Endothelial cell of umbilical vein (primary cell): Measurements from ENCODE around the gene NOX5. TPM values are rescaled to one million over a fixed set of nuclear protein-coding genes. Genes with fewer than 3 reads are reported as not detected.

Experiments used
- BruUV-seq: library from RNA; stranded (reverse); fragments of 400-500 nt; replicated peaks from 2 replicates; lab custom pipeline; 2021; lab: Mats Ljungman, UMichigan
- CTCF ChIA-PET: fragments of 300-600, 350-600 bp; sonication (Branson Sonifier 250); formaldehyde crosslinking; loops from one replicate; lab custom pipeline; 2021; ENCODE audit warnings: antibody characterized with exemption, inconsistent platforms; lab: Charles Lee
- POLR2A ChIA-PET: fragments of 300-600, 350-600 bp; sonication (Branson Sonifier 250); formaldehyde crosslinking; loops from one replicate; lab custom pipeline; 2021; ENCODE audit warnings: antibody characterized with exemption, inconsistent platforms; lab: Charles Lee
- DNase-seq: peaks from one replicate; pipeline ENCODE4 v3.0.0-alpha.2; 2011; ENCODE audit warnings: low read depth, low spot score
- FAIRE-seq: peaks from 2 replicates; lab custom pipeline; 2011; peaks lifted over from hg19 to GRCh38; lab: Jason Lieb, UNC
- H2AFZ ChIP-seq: 2 replicates; pipeline ENCODE4 v1.6.0; 2012; ENCODE audit warnings: low read depth, low read length, control low read depth, inconsistent platforms
- H3K27ac ChIP-seq: 2 replicates; pipeline ENCODE4 v1.5.1; 2011; ENCODE audit warnings: low read depth, mild to moderate bottlenecking, control low read depth, low read length, moderate library complexity; ENCODE audit not compliant: insufficient read depth
- H3K27me3 ChIP-seq, 2 experiments: 2 replicates each; pipeline versions ENCODE4 v1.6.0 to v1.6.1; 2011; ENCODE audit warnings: low read length in 2 of 2, mixed read lengths in 1 of 2; ENCODE audit not compliant: control insufficient read depth in 2 of 2, insufficient read depth in 2 of 2
- H3K36me3 ChIP-seq, 2 experiments: 2 replicates in 1 of 2; 3 replicates in 1 of 2; pipeline ENCODE4 v1.5.1; 2011; ENCODE audit warnings: low read length in 2 of 2, mild to moderate bottlenecking in 1 of 2, moderate library complexity in 1 of 2; ENCODE audit not compliant: control insufficient read depth in 2 of 2, insufficient read depth in 2 of 2; ENCODE audit errors: extremely low read depth in 1 of 2
- H3K4me1 ChIP-seq: 3 replicates; pipeline ENCODE4 v1.5.1; 2011; ENCODE audit warnings: mild to moderate bottlenecking, low read length; ENCODE audit not compliant: control insufficient read depth, insufficient read depth; ENCODE audit errors: extremely low read depth
- H3K4me2 ChIP-seq: 2 replicates; pipeline ENCODE4 v1.6.1; 2011; ENCODE audit warnings: low read length, control low read depth, mixed read lengths; ENCODE audit not compliant: insufficient read depth
- H3K4me3 ChIP-seq, 3 experiments: fragments of 200-600 bp in 1 of 3; sonication (generic), shearing (Covaris generic) in 1 of 3; replicated peaks in 1 of 3; 2 replicates each; pipeline ENCODE4 v1.5.1; 2011 to 2016; ENCODE audit warnings: control low read depth in 3 of 3, low read length in 3 of 3, mild to moderate bottlenecking in 2 of 3, inconsistent platforms in 1 of 3, low read depth in 1 of 3, moderate library complexity in 1 of 3; ENCODE audit not compliant: insufficient read depth in 1 of 3
- H3K79me2 ChIP-seq: 2 replicates; pipeline ENCODE4 v1.6.0; 2012; ENCODE audit warnings: low read length, inconsistent platforms; ENCODE audit not compliant: control insufficient read depth, insufficient read depth
- H3K9ac ChIP-seq: replicated peaks from 2 replicates; pipeline ENCODE3; 2011; ENCODE audit warnings: low read length, control low read depth; ENCODE audit not compliant: insufficient read depth; ENCODE audit errors: extremely low read depth
- H3K9me1 ChIP-seq: replicated peaks from 3 replicates; pipeline ENCODE4 v1.6.0; 2011; ENCODE audit warnings: mild to moderate bottlenecking, low read length; ENCODE audit not compliant: control insufficient read depth, insufficient read depth; ENCODE audit errors: extremely low read depth
- H3K9me3 ChIP-seq: replicated peaks from 2 replicates; pipeline ENCODE4 v1.5.1; 2012; ENCODE audit warnings: low read length, inconsistent platforms; ENCODE audit not compliant: control insufficient read depth, insufficient read depth
- H4K20me1 ChIP-seq: replicated peaks from 2 replicates; pipeline ENCODE3; 2011; ENCODE audit warnings: mild to moderate bottlenecking, low read length; ENCODE audit not compliant: control insufficient read depth, insufficient read depth; ENCODE audit errors: extremely low read depth
- EZH2 ChIP-seq: IDR thresholded peaks from 2 replicates; pipeline ENCODE4 v1.6.1; 2012; ENCODE audit warnings: borderline replicate concordance, low read depth, mild to moderate bottlenecking, moderate library complexity, low read length, inconsistent platforms; ENCODE audit not compliant: severe bottlenecking
- FOS ChIP-seq: IDR thresholded peaks from 2 replicates; pipeline ENCODE4 v1.6.1; 2011; ENCODE audit warnings: mild to moderate bottlenecking, low read length, moderate library complexity, borderline replicate concordance; ENCODE audit not compliant: insufficient read depth
- GATA2 ChIP-seq: IDR thresholded peaks from 2 replicates; pipeline ENCODE4 v1.7.0; 2011; ENCODE audit warnings: low read depth, mild to moderate bottlenecking, moderate library complexity, mixed read lengths, low read length; ENCODE audit not compliant: insufficient read length, insufficient read depth
- MYC ChIP-seq: IDR thresholded peaks from one replicate; pipeline ENCODE4 v1.6.1; 2011; ENCODE audit warnings: mild to moderate bottlenecking, low read depth, low read length
- POLR2A ChIP-seq: IDR thresholded peaks from 2 replicates; pipeline ENCODE4 v1.6.1; 2012; ENCODE audit warnings: low read depth, mild to moderate bottlenecking, control low read depth, low read length
- dilution Hi-C: fragments of 300-500 bp; cut with MboI; formaldehyde crosslinking; loops from one replicate; pipeline ENCODE4 v1.15.0; 2019; ENCODE audit warnings: low sequenced_read_pairs; ENCODE audit not compliant: extremely low pct_ligation_motif_present
- intact Hi-C: fragments of 100-400 bp; cut with micrococcal nuclease; formaldehyde crosslinking; loops from one replicate; pipeline ENCODE4 v1.10.0; 2022
- polyA plus RNA-seq, 4 experiments: library from polyadenylated mRNA; depleted of rRNA in 3 of 4; stranded (reverse) in 3 of 4; unstranded in 1 of 4; fragments of >200 nt; gene quantifications; 2 replicates each; pipeline versions ENCODE4 v1.2.1 to v1.2.3, GENCODE V29; 2011 to 2012; ENCODE audit warnings: missing spikeins in 1 of 4
- total RNA-seq: library from RNA; stranded (reverse); gene quantifications from 2 replicates; pipeline ENCODE4 v1.2.3, GENCODE V29; 2021
- TF ChIP-seq, protein P1 (sequence below), 2 donors: IDR thresholded peaks; 1 replicate in 1 of 2; 2 replicates in 1 of 2; pipeline ENCODE4 v1.5.1; 2011; ENCODE audit warnings: low read length in 2 of 2, mild to moderate bottlenecking in 2 of 2, moderate library complexity in 2 of 2, control low read depth in 1 of 2, inconsistent platforms in 1 of 2, low read depth in 1 of 2; ENCODE audit not compliant: insufficient read depth in 1 of 2; ENCODE audit errors: extremely low read depth in 1 of 2

The NOX5 gene
- total and polyA plus RNA-seq, 2 donors (not counting 3 experiments of a cell fraction or from before 2014, with no cell fraction given): 0.08 TPM; not detected in 1

DNA sequence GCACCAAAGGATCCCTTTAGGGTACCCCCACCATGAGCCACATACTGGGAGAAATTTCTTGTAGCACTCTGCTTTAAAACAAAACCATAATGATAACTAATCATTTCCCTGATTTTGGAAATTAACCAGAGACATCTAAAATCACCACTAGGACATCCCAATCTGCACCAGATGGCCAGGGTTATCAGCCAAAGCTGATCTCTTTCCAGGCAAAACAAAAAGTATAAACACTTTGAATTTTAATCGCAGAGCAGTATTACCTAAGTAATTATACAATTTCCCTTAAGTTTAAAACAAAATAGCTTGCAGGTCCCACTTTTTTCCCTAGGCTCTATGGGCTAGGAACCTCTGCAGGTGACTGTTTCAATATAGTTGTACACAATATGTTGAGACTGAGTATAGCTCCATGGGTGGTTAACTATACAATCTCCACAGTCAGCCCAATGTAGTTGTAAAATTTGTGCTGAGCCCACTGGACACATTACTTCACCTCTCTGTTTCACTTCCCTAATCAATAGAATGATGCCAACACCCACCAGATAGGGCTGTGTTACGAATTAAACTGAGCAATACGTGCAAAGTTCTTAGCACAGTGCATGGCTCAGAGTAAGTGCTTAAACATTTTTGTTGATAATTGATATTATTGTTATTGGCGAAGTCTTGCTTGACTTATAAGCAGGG lies 629 bp upstream of the NOX5 start:
- Histone ChIP-seq H3K36me3 (no peaks in the 10 kb centered on the region), H3K9me1 (no peaks in the 10 kb centered on the region), H3K4me1 (no peaks in the 10 kb centered on the region), H3K27ac (no peak overlapping the region), H3K79me2 (no peaks in the 10 kb centered on the region), H3K27me3 (peaks cover 2 to 3% of the 10 kb centered on the region in 2 experiments), H2AFZ (no peak overlapping the region), H4K20me1 (no peaks in the 10 kb centered on the region), H3K9ac (no peak overlapping the region), H3K9me3 (no peaks in the 10 kb centered on the region), H3K4me3 (no peak overlapping the region), H3K4me2 (no peak overlapping the region)
- FAIRE-seq: no peak
- no TSS peak for BruUV-seq
- ChIA-PET CTCF (interaction anchor here (1.4 kb wide), 1 partner anchor 18 kb away, joined by 7 read pairs; no protein-coding TSS in a partner anchor), POLR2A (no interaction called here)
- no peak for DNase-seq
- TF ChIP-seq FOS (no peak), EZH2 (no peak), GATA2 (no peak), POLR2A (no peak), MYC (no peak)
- TF ChIP-seq, protein P1, sequence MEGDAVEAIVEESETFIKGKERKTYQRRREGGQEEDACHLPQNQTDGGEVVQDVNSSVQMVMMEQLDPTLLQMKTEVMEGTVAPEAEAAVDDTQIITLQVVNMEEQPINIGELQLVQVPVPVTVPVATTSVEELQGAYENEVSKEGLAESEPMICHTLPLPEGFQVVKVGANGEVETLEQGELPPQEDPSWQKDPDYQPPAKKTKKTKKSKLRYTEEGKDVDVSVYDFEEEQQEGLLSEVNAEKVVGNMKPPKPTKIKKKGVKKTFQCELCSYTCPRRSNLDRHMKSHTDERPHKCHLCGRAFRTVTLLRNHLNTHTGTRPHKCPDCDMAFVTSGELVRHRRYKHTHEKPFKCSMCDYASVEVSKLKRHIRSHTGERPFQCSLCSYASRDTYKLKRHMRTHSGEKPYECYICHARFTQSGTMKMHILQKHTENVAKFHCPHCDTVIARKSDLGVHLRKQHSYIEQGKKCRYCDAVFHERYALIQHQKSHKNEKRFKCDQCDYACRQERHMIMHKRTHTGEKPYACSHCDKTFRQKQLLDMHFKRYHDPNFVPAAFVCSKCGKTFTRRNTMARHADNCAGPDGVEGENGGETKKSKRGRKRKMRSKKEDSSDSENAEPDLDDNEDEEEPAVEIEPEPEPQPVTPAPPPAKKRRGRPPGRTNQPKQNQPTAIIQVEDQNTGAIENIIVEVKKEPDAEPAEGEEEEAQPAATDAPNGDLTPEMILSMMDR (IDR thresholded peaks at IDR 0.05; ENCODE audit: extremely low read depth in 1 of 2, insufficient read depth in 1 of 2, low read depth in 1 of 2, low read length in 2 of 2): no peak
- dilution Hi-C loops (no loop called here), intact Hi-C loops (no loop called here)
